ENCODE results near the gene MAF.

MAF gene

DNA sequence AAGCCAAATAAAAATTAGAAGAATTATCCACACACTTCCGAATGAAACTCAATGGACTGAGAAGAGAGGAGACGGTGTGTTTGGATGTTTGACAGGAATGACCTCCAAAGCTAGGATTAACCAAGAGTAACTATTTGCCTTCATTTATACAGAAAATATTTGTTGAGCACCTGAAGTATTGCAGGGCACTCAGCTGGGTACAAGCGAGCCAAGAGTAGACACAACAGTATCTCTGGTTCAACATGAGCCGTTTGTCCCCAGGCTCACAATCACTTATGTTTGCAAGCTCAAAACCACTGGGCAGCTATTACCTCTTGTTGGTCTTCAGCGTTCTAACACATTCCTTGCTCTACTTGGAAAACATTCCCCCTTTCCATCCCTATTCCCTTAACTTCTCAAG is 38.8 kb downstream of the MAF start:
- Mint-ChIP-seq H3K27me3 (peaks cover 39 to 44% of the 10 kb centered on the region in 2 donors), H3K27ac (no peak overlapping the region), H3K9me3 (peaks cover 0 to 2% of the 10 kb centered on the region in 2 donors), H3K4me1 (no peaks in the 10 kb centered on the region), H3K4me3 (no peak overlapping the region), H3K36me3 (no peaks in the 10 kb centered on the region)
- DNase-seq, result no peak
- no peak for ATAC-seq (replicated peaks)

DNA sequence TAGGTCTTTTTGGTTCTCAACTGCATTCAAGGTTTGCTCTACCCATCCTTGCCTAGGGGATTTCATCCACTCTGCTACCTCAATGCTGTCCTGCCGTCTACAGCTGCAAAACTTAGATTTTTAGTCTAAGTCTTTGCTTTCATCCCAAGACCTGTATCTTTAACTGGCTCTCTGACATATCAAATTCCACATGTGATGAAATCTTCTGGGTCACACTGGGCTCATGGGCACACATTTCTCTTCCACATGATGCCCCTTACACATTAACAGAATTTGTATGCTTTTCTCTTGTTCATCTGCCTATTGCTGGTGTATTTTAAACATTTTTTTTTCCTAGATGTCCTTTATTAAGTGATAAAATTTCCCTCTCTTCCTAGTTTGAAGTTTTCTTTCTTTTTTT is 39.6 kb downstream of the MAF start:
- Mint-ChIP-seq H3K4me3 (no peak overlapping the region), H3K27ac (no peak overlapping the region), H3K9me3 (peaks cover 5 to 8% of the 10 kb centered on the region in 2 donors), H3K4me1 (no peaks in the 10 kb centered on the region), H3K36me3 (no peaks in the 10 kb centered on the region), H3K27me3 (peaks cover 34 to 39% of the 10 kb centered on the region in 2 donors)
- DNase-seq (no peak), ATAC-seq (replicated peaks) (no peak)

DNA sequence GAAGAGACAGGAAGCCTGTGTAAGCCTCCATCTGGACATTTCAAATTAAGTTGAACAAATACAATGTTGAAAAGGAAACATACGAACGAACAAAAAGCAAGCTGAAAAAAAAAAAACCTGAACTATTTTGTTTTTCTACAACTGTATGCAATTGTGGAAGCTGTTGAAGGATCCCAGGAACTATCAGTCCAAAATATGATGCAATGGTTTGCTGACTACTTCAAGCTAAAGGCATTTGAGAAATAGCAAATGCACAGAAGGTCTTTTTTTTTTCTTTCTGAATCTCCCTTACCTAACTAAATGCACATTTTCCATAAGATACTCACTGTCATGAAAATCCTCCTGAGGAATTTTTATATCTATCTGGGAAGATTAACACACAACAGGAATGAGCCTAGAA is 40.2 kb downstream of the MAF start:
- ATAC-seq (replicated peaks) (no peak), DNase-seq (no peak)
- Mint-ChIP-seq H3K27ac (no peak overlapping the region), H3K27me3 (peaks cover 31 to 34% of the 10 kb centered on the region in 2 donors), H3K4me1 (no peaks in the 10 kb centered on the region), H3K36me3 (no peaks in the 10 kb centered on the region), H3K9me3 (peaks cover 6 to 8% of the 10 kb centered on the region in 2 donors), H3K4me3 (no peak overlapping the region)

DNA sequence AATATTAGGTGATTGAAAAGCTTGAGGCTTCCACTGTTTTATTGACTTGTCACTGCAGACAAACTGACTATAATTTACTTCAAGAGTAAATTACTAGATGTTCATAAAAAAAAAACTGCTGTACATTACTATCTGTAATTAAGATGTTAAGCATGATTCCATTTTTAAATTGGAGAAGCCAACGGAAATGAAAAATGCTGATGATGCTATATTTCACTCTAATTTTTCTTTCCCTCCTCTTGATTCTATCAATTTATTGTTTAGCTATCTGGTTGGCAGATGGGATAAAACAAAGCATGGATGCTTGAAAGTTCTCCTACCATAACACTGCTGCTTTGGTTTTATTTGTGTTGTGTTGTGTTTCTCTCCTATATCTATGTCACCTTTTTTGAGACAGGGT is 41.0 kb downstream of the MAF start:
- DNase-seq (no peak), ATAC-seq (replicated peaks) (no peak)
- Mint-ChIP-seq H3K36me3 (no peaks in the 10 kb centered on the region), H3K27me3 (peaks cover 37 to 39% of the 10 kb centered on the region in 2 donors), H3K4me3 (no peak overlapping the region), H3K4me1 (no peaks in the 10 kb centered on the region), H3K9me3 (peaks cover 6 to 8% of the 10 kb centered on the region in 2 donors), H3K27ac (no peak overlapping the region)

DNA sequence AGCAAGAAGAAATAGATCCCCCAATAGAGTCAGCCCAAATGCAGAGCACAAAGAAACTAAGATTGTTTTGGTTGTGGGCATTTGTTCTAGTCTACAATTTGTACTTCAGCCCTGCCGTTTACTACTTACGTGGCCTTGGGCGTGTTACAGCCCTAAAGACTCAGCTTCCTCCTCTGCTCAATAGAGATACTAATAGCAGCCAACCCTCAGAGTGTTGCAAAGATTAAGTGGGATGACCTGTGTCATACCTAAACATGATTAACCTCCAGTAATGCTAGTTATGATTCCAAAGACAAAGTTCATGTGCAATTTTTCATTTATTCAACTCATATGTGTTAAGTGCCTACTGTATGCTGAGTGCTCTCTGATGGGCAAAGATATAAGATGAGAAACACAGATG is 43.1 kb downstream of the MAF start:
- H3K27ac Mint-ChIP-seq, result no peak overlapping the region
- H3K4me3 Mint-ChIP-seq, result no peak overlapping the region
- no peaks in the 10 kb centered on the region for H3K36me3 Mint-ChIP-seq
- DNase-seq (no peak), ATAC-seq (replicated peaks) (no peak)
- H3K27me3 Mint-ChIP-seq, result peaks cover 29 to 43% of the 10 kb centered on the region in 2 donors
- H3K9me3 Mint-ChIP-seq, result peaks cover 6 to 8% of the 10 kb centered on the region in 2 donors
- no peaks in the 10 kb centered on the region for H3K4me1 Mint-ChIP-seq

DNA sequence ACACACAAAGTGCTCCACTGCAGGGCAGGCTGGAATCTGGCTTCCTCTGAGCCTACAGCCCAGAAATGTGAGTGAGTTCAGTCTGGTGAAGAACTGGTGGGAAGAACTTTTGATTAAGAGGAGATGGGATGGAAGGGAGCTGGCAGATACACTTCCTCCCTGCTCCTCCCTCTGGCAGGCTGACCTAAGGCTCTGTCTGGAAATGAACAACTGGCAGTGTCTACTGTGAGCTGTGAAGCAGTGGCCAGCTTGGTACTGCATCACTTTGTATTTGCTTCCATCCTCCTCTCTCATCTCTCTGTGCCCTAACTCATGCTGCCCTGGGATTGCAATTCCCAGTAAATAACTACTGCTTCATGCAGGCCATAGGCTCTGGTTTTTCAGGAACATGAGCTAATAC is 45.6 kb downstream of the MAF start:
- Mint-ChIP-seq H3K9me3 (peaks cover 4 to 8% of the 10 kb centered on the region in 2 donors), H3K36me3 (no peaks in the 10 kb centered on the region), H3K27me3 (peaks cover 27 to 47% of the 10 kb centered on the region in 2 donors), H3K4me1 (no peaks in the 10 kb centered on the region), H3K4me3 (no peak overlapping the region), H3K27ac (no peak overlapping the region)
- no peak for DNase-seq
- no peak for ATAC-seq (replicated peaks)

DNA sequence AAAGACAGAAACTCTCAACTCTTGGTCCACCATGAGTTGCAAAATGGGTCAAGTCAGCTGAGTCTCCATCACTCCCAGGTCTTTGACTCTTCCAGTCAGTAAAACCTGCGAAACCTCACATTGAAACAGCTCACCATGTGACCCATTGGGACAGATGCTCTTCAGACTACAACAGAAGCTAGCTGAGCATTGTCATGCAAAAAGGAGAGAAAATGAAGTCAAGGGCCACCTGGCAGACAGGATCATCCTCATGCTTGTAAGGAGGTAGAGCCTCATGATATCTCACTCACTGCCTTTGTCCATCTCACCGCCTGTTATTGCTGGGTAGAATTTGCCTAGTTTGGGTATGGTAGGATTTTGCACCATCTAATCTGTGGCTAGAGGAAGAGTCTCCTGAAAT is 50.2 kb downstream of the MAF start:
- no peaks in the 10 kb centered on the region for H3K36me3 Mint-ChIP-seq
- ATAC-seq (replicated peaks) (no peak), DNase-seq (no peak)
- H3K27ac Mint-ChIP-seq, result no peak overlapping the region
- no peaks in the 10 kb centered on the region for H3K9me3 Mint-ChIP-seq
- H3K4me3 Mint-ChIP-seq, result no peak overlapping the region
- peaks cover 25 to 47% of the 10 kb centered on the region in 2 donors for H3K27me3 Mint-ChIP-seq
- H3K4me1 Mint-ChIP-seq, result no peaks in the 10 kb centered on the region

DNA sequence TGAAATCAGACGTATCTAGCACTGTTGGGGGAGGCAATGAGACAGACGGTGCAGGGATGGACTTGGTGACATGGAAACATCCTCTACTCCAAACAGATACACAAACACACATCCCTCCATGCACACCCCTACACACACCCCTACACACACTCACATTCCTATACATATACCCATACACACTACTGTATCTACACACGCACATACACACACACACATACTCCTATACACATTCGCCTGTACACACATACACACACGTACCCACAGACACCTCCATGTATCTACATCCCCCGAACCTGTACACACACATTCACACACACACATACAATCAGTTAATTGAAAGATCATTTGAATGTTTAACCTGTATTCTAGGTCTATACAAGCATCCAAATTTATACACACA is 53.5 kb downstream of the MAF start:
- no peaks in the 10 kb centered on the region for H3K4me1 Mint-ChIP-seq
- no peak for DNase-seq
- no peak overlapping the region for H3K4me3 Mint-ChIP-seq
- ATAC-seq (replicated peaks), result no peak
- no peaks in the 10 kb centered on the region for H3K36me3 Mint-ChIP-seq
- peaks cover 12 to 29% of the 10 kb centered on the region in 2 donors for H3K27me3 Mint-ChIP-seq
- H3K9me3 Mint-ChIP-seq, result no peaks in the 10 kb centered on the region
- H3K27ac Mint-ChIP-seq, result no peak overlapping the region
